Kidney epithelial cell (primary cell): ENCODE data around the gene OCSTAMP. TPM values are rescaled to one million over a fixed set of nuclear protein-coding genes. Genes with fewer than 3 reads are reported as not detected.

Source experiments
- DNase-seq: peaks from one replicate; pipeline ENCODE4 v3.0.0-alpha.2; 2010; ENCODE audit warnings: low read depth
- H3K27me3 ChIP-seq: 2 replicates; pipeline ENCODE4 v1.6.0; 2011; ENCODE audit warnings: low read length; ENCODE audit not compliant: control insufficient read depth, insufficient read depth
- H3K36me3 ChIP-seq: 2 replicates; pipeline ENCODE4 v1.5.1; 2011; ENCODE audit warnings: low read length; ENCODE audit not compliant: control insufficient read depth, insufficient read depth
- H3K4me3 ChIP-seq: 2 replicates; pipeline ENCODE4 v1.5.1; 2011; ENCODE audit warnings: low read depth, mild to moderate bottlenecking, control low read depth, low read length
- CTCF ChIP-seq: IDR thresholded peaks from 2 replicates; pipeline ENCODE4 v1.5.1; 2011; ENCODE audit warnings: mild to moderate bottlenecking, moderate library complexity, low read length, control low read depth, inconsistent platforms; ENCODE audit not compliant: insufficient read depth, poor library complexity, severe bottlenecking
- total RNA-seq: library from RNA; depleted of rRNA; stranded (reverse); fragments of >200 nt; gene quantifications from 2 replicates; pipeline ENCODE4 v1.2.3, GENCODE V29; 2015

The OCSTAMP gene
- total RNA-seq, 1 donor from 2014 or later: not detected

- Histone ChIP-seq H3K36me3 (no peaks in the 10 kb centered on the region), H3K27me3 (peaks cover 2% of the 10 kb centered on the region), H3K4me3 (no peak overlapping the region)
- TF ChIP-seq CTCF: no peak
- DNase-seq: no peak
These were observed 26.4 kb upstream of the OCSTAMP start for GRCh38 chr20:46576774-46577395.

- Histone ChIP-seq H3K36me3 (no peaks in the 10 kb centered on the region), H3K4me3 (no peak overlapping the region), H3K27me3 (peaks cover 2% of the 10 kb centered on the region)
- DNase-seq: no peak
- TF ChIP-seq CTCF: no peak
These were observed 25.5 kb upstream of the OCSTAMP start for GRCh38 chr20:46575937-46576461.

- no peaks in the 10 kb centered on the region for H3K36me3 ChIP-seq
- no peak for TF ChIP-seq CTCF
- no peak for DNase-seq
- H3K27me3 ChIP-seq: peaks cover 2% of the 10 kb centered on the region
- H3K4me3 ChIP-seq: no peak overlapping the region
These were observed 24.9 kb upstream of the OCSTAMP start for GRCh38 chr20:46575394-46575793.

GRCh38 chr20:46573788-46574584 lies 23.5 kb upstream of the OCSTAMP start:
- TF ChIP-seq CTCF: no peak
- H3K27me3 ChIP-seq: peaks cover 2% of the 10 kb centered on the region
- no peaks in the 10 kb centered on the region for H3K36me3 ChIP-seq
- no peak overlapping the region for H3K4me3 ChIP-seq
- no peak for DNase-seq

GRCh38 chr20:46573234-46573633 lies 22.8 kb upstream of the OCSTAMP start:
- no peak for TF ChIP-seq CTCF
- no peak overlapping the region for H3K4me3 ChIP-seq
- no peak for DNase-seq
- no peaks in the 10 kb centered on the region for H3K36me3 ChIP-seq
- H3K27me3 ChIP-seq: peaks cover 2% of the 10 kb centered on the region
